ENCODE measurements around the gene PIGQ. TPM values are rescaled to one million over a fixed set of nuclear protein-coding genes. Genes with fewer than 3 reads are reported as not detected.

PIGQ gene
- total and polyA plus RNA-seq, 2 of the 8 experiments (the other 6 are each of a cell fraction or from before 2014, with no cell fraction given), result 36.0 to 49.2 TPM

GRCh38 chr16:528111-529011, 41.4 kb upstream of the PIGQ start (continued):
- TF ChIP-seq KDM5A (IDR thresholded peaks at IDR 0.05; ENCODE audit: low read length), result no peak
- TF ChIP-seq CREB1 (IDR thresholded peaks at IDR 0.05), result no peak
- no peak for TF ChIP-seq FOSL1 (IDR thresholded peaks at IDR 0.05; ENCODE audit: insufficient read depth, low read depth, low read length)
- TF ChIP-seq BRCA1 (IDR thresholded peaks at IDR 0.05; ENCODE audit: low read depth, low read length), result no peak
- TF ChIP-seq POLR2AphosphoS5 (IDR thresholded peaks at IDR 0.05; ENCODE audit: low read depth, low read length), result no peak
- no peak for TF ChIP-seq KDM1A (IDR thresholded peaks at IDR 0.05; ENCODE audit: borderline replicate concordance, low read length)
- TF ChIP-seq SAP30 (IDR thresholded peaks at IDR 0.05; ENCODE audit: insufficient read depth, insufficient replicate concordance, low read length), result no peak
- TF ChIP-seq CTBP2 (IDR thresholded peaks at IDR 0.05; ENCODE audit: borderline replicate concordance, insufficient read depth, insufficient read length, low read length), result no peak
- TF ChIP-seq HDAC6 (IDR thresholded peaks at IDR 0.05; ENCODE audit: low read depth, low read length), result no peak
- TF ChIP-seq, protein P1, sequence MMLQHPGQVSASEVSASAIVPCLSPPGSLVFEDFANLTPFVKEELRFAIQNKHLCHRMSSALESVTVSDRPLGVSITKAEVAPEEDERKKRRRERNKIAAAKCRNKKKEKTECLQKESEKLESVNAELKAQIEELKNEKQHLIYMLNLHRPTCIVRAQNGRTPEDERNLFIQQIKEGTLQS (IDR thresholded peaks at IDR 0.05; ENCODE audit: insufficient read depth, low read depth, low read length), result no peak
- peak; percentile 35 for TF ChIP-seq KDM4A (IDR thresholded peaks at IDR 0.05; ENCODE audit: low read depth, low read length, severe bottlenecking)
- no peak for TF ChIP-seq SP1 (IDR thresholded peaks at IDR 0.05; ENCODE audit: low read depth, low read length)
- TF ChIP-seq SIX5 (IDR thresholded peaks at IDR 0.05; ENCODE audit: low read depth, low read length), result no peak
- TF ChIP-seq CHD2 (IDR thresholded peaks at IDR 0.05; ENCODE audit: low read length), result no peak
- no peak for TF ChIP-seq TEAD4 (IDR thresholded peaks at IDR 0.05; ENCODE audit: low read depth, low read length)
- no peak for TF ChIP-seq SIRT6 (IDR thresholded peaks at IDR 0.05; ENCODE audit: low read length)
- TF ChIP-seq, protein P2, sequence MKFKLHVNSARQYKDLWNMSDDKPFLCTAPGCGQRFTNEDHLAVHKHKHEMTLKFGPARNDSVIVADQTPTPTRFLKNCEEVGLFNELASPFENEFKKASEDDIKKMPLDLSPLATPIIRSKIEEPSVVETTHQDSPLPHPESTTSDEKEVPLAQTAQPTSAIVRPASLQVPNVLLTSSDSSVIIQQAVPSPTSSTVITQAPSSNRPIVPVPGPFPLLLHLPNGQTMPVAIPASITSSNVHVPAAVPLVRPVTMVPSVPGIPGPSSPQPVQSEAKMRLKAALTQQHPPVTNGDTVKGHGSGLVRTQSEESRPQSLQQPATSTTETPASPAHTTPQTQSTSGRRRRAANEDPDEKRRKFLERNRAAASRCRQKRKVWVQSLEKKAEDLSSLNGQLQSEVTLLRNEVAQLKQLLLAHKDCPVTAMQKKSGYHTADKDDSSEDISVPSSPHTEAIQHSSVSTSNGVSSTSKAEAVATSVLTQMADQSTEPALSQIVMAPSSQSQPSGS (IDR thresholded peaks at IDR 0.05; ENCODE audit: low read length), result no peak
- TF ChIP-seq, protein P3, sequence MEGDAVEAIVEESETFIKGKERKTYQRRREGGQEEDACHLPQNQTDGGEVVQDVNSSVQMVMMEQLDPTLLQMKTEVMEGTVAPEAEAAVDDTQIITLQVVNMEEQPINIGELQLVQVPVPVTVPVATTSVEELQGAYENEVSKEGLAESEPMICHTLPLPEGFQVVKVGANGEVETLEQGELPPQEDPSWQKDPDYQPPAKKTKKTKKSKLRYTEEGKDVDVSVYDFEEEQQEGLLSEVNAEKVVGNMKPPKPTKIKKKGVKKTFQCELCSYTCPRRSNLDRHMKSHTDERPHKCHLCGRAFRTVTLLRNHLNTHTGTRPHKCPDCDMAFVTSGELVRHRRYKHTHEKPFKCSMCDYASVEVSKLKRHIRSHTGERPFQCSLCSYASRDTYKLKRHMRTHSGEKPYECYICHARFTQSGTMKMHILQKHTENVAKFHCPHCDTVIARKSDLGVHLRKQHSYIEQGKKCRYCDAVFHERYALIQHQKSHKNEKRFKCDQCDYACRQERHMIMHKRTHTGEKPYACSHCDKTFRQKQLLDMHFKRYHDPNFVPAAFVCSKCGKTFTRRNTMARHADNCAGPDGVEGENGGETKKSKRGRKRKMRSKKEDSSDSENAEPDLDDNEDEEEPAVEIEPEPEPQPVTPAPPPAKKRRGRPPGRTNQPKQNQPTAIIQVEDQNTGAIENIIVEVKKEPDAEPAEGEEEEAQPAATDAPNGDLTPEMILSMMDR (IDR thresholded peaks at IDR 0.05; ENCODE audit: control extremely low read depth in 1 of 3, insufficient read depth in 1 of 3, low read depth in 1 of 3, low read length in 3 of 3), result no peak
- no peak for TF ChIP-seq GTF2F1 (IDR thresholded peaks at IDR 0.05; ENCODE audit: borderline replicate concordance, low read depth, low read length)

All from H1 (cell line).